CD4-positive, alpha-beta T cell treated with Interleukin-15 for 4 hours (primary cell): ENCODE results near the gene KCNQ2.

Experiments
- DNase-seq: peaks from one replicate; pipeline ENCODE4 v3.0.0-alpha.2; 2020; ENCODE audit warnings: low spot score

The KCNQ2 gene

DNA sequence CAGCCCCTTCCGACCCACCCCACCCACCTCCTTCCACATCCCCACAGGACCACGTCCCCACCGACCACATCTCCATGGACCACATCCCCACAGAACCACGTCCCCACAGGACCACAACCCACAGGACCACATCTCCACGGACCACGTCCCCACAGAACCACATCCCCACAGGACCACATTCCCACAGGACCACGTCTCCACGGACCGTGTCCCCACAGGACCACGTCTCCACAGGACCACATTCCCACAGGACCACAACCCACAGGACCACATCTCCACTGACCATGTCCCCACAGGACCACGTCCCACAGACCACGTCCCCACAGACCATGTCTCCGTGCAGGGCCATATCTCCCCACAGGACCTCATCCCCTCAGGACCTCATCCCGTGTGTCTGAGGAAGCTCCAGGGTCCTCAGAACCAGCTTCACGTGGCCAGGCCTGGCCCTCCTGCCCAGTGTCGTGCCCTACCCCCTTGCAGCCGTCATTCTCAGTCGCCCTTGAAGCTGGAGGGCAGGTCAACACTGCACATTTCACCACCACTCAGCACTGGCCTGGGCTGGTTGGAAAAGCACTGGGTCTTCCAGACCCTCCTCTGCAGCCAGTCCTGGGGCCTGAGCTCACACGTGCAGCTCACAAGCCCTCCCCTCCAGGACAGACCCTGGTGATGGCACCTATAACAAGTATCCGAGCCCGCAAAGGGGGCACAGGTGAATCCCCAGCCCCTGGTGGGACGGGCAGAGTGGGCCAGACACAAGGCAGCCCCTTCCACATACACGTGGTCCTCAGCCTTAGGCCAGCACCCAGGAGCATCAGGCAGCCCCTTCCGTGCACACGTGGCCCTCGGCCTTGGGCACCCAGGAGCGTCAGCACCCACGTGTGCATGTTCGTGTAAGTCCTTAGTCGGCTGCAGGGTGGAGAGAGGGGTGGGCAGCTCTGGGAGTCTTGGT is 115.2 kb downstream of the KCNQ2 start:
- no peak for DNase-seq

DNA sequence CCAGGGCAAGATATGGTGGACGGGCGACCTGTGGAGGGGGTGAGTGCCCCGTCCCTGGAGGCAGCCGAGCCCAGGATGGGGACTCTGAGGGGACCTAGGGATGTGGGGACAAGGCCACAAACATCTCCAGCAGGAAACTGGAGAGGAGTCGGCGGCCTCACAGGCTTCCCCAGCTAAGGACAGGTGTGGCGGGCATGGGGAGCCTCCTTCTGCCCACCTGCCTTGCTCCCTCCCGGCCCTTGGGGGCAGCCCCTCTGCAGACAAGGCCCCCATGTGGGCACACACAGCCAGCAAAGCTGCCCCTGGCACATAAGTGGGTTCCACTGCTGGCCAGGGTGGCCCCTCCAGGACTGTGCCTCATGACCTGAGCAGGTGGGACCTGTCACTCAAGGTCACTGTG is 115.9 kb downstream of the KCNQ2 start:
- no peak for DNase-seq

DNA sequence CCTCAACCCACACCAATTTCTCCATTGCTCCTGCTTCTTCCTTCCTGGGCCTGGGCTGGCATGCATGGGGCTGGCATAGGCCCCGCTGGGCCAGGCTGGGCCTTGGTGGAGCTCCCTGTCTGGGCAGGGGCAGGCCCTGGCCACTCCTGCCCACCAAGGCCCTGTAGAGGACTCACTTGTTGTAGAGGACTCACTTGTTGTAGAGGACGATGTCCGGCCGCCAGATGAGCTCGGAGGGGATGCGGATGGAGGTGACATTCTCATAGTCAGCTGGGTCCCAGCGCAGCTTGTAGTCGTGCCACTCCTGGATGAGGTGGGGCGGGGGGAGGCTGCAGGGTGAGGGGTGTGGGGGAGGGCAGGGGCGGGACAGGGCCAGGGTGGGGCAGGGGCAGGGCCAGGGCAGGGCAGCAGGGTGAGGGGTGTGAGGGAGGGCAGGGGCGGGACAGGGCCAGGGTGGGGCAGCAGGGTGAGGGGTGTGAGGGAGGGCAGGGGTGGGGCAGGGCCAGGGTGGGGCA is 116.6 kb downstream of the KCNQ2 start:
- DNase-seq = no peak

DNA sequence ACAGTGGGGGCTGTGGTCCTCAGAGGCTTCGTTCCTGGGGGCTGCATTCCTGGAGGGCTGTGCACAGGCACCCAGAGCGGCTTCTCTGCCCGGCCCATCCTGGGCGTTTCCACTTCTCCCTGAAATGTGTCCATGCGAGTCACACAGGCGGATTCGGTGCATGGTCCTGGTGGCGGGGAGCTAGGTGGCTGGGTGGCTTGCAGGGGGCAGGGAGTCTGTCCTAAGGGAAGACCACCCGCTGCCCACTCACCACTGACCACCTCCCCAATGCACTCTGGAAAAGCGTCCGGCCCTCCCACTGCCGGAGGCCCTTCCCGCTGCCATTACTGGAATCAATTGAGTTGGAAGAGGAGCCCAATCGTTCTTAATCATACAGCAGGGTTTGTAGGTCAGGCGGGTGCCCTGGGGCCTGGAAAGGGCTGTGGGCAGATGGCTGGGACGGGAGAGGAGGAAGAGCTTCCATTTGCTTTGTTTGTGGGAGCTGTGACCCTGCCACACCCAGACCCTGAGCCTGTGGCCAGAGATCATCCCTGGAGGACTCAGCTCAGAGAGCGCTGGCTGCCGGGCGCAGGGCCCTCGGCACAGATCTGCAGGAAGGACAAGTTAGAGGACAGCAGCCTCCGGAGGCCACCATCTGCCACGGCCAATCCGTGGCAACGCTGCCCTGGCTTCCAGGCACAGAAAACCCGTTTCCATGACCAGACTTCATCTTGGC is 117.7 kb downstream of the KCNQ2 start:
- no peak for DNase-seq

DNA sequence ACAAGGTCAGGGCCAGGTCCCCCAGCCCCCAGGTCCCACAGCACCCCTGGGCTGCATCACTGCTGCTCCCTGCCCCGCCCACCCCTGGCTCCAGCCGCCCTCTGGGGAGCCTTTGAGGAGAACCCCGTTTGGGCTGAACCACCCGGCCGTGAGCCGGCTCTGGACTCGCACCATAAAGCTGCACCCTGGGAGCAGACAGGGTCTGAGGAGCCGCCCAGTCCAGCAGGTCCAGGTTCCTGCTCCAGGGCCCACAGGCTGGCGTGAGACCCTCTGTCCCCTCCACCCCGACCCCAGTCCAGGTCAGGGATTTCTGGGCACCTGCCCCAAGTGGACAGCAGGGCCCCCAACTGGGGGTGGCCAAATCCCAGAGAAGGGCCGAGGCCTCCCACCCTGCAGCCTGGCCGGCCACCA is 119.6 kb downstream of the KCNQ2 start:
- DNase-seq = no peak

DNA sequence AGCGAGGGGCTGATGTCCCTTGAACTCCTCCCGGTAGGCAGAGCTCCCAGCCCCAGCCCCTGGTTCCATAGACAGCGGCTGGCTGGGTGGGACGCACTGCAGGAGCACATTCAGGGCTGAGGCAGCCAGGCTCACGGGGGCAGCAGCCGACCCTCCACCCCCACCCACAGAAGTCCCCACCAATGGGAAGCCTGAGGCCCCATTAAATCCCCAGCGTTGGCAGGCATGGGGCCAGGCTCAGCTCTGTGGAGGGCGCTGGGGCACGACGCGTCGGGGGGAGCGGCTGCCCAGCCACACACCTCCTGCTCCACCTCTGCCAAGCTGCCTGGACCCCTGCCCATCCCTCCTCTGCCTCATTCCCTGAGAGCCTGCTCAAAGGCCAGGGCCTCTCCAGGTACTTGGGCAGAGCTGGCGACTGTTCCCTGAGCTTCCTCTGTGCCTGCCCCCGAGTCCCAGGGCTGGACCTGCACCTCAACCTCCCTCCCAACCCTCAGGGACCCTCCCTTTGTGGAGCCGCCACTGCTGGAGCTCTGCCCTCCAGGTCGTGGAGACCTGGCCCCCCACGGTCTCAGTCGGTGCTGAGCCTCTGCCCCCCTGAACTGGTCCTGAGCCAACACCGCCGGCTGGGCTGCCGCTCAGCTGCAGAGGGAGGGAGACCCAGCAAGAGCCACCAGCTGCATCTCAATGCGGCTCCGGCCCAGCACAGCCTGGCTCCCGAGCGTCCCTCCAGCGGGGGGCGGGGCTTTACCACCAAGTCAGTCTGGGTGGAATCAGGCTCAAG is 120.5 kb downstream of the KCNQ2 start:
- no peak for DNase-seq

DNA sequence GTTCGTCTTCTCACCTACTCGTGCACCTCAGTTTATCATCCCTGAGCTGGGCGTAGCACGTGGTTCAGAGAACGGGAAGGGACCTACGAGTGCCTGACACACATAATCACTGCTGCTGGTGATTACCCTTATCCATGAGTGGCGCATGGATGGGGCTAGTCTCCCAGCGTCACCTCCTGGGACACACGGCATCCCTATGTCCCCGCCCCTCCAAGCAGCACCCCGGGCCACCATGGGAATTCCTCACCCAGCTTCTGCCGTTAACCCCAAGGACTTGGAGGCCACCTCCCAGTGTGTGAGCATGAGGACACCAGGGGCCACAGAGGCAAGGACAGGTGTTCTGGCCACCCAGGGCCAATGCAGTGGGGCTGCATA is 121.1 kb downstream of the KCNQ2 start:
- no peak for DNase-seq

DNA sequence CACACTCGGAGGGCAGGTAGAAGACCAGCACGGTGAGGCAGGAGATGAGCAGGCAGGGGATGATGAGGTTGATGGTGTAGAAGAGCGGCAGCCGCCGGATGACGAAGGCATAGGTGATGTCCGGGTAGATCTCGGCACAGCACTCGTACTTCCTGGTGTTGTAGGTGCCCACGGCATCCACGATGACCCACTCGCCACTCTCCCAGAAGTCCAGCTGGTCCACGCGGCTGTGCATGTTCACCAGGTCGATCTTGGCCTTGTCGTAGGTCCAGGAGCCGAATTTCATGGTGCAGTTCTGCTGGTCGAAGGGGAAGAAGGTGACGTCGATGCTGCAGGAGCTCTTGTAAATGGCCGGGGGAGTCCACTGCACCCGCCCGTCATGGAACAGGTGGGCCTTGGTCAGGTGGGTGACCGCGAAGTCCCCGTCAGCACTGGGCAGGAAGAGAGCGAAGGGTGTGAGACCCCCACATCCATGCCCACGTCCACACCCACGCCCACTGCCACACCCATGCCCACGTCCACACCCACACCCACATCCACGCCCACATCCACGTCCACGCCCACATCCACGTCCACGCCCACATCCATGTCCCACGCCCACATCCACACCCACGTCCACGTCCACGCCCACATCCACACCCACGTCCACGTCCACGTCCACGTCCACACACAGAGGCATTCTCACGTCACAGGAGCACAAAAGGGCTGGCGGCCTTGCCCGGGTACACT is 121.7 kb downstream of the KCNQ2 start:
- DNase-seq = no peak
